OCI-LY7 (cell line): ENCODE data around the gene TCTN3. TPM values are rescaled to one million over a fixed set of nuclear protein-coding genes. Genes with fewer than 3 reads are reported as not detected.

Experiments
- BruUV-seq: library from RNA; stranded (reverse); fragments of 400-500 nt; replicated peaks from 2 replicates; lab custom pipeline; 2021; lab: Mats Ljungman, UMichigan
- CTCF ChIA-PET: fragments of 300-600 bp; sonication (Branson Sonifier 250); formaldehyde crosslinking; loops from one replicate; lab custom pipeline; 2022; ENCODE audit warnings: antibody characterized with exemption; ENCODE audit not compliant: unreplicated experiment; lab: Charles Lee
- POLR2A ChIA-PET: fragments of 300-600 bp; sonication (Branson Sonifier 250); formaldehyde crosslinking; loops from one replicate; lab custom pipeline; 2022; ENCODE audit warnings: antibody characterized with exemption; lab: Charles Lee
- DNase-seq: peaks from one replicate; pipeline ENCODE4 v3.0.0-alpha.2; 2015; ENCODE audit warnings: low spot score
- H2AFZ ChIP-seq: fragments of 200-600 bp; sonication (generic), shearing (Covaris generic); 2 replicates; pipeline ENCODE4 v1.6.1; 2014; ENCODE audit warnings: mild to moderate bottlenecking, antibody characterized with exemption, low read length, moderate library complexity
- H3K27ac ChIP-seq: fragments of 200-600 bp; sonication (generic); 2 replicates; pipeline ENCODE4 v1.5.1; 2014; ENCODE audit warnings: mixed run types, low read depth, mild to moderate bottlenecking, moderate library complexity, low read length, inconsistent platforms; ENCODE audit not compliant: poor library complexity, severe bottlenecking
- H3K36me3 ChIP-seq: fragments of 200-600 bp; sonication (generic); 2 replicates; pipeline ENCODE4 v1.6.1; 2014; ENCODE audit warnings: mild to moderate bottlenecking, antibody characterized with exemption, low read length, moderate library complexity, mixed read lengths; ENCODE audit not compliant: insufficient read depth
- H3K4me1 ChIP-seq: fragments of 200-600 bp; sonication (generic); 2 replicates; pipeline ENCODE4 v1.5.1; 2014; ENCODE audit warnings: mild to moderate bottlenecking, low read length; ENCODE audit not compliant: insufficient read depth, poor library complexity, severe bottlenecking
- H3K4me2 ChIP-seq: fragments of 200-600 bp; sonication (generic); 2 replicates; pipeline ENCODE4 v1.6.1; 2014; ENCODE audit warnings: mild to moderate bottlenecking, low read length
- H3K4me3 ChIP-seq: fragments of 200-600 bp; sonication (generic); 2 replicates; pipeline ENCODE4 v1.5.1; 2014; ENCODE audit warnings: mild to moderate bottlenecking, low read depth, low read length; ENCODE audit not compliant: poor library complexity, severe bottlenecking
- H3K79me2 ChIP-seq: fragments of 200-600 bp; sonication (generic); 2 replicates; pipeline ENCODE4 v1.6.1; 2016; ENCODE audit warnings: low read depth, mild to moderate bottlenecking, low read length, moderate library complexity, mixed read lengths; ENCODE audit not compliant: insufficient read depth
- H3K9me2 ChIP-seq: fragments of 200-600 bp; sonication (generic); 2 replicates; pipeline ENCODE4 v1.6.1; 2016; ENCODE audit warnings: mild to moderate bottlenecking, low read length, mixed read lengths; ENCODE audit not compliant: insufficient read depth
- H3K9me3 ChIP-seq: fragments of 200-600 bp; sonication (generic); 2 replicates; pipeline ENCODE4 v1.6.1; 2014; ENCODE audit warnings: mild to moderate bottlenecking, mixed run types, low read length, mixed read lengths
- H4K20me1 ChIP-seq: fragments of 200-600 bp; sonication (generic); 2 replicates; pipeline ENCODE4 v1.6.1; 2014; ENCODE audit warnings: mild to moderate bottlenecking, antibody characterized with exemption, low read length, moderate library complexity, mixed read lengths; ENCODE audit not compliant: insufficient read depth
- EZH2phosphoT487 ChIP-seq: fragments of 200-600 bp; sonication (generic); IDR thresholded peaks from 2 replicates; pipeline ENCODE4 v1.6.1; 2018; ENCODE audit warnings: low read depth, borderline replicate concordance, mild to moderate bottlenecking, mixed run types, antibody characterized with exemption, low read length, moderate library complexity, mixed read lengths
- intact Hi-C: fragments of 100-400 bp; cut with micrococcal nuclease; formaldehyde crosslinking; loops from one replicate; pipeline ENCODE4 v1.10.0; 2022; ENCODE audit not compliant: unreplicated experiment
- total RNA-seq, 2 experiments: library from RNA; depleted of rRNA in 1 of 2; stranded (reverse); fragments of >200 nt in 1 of 2; shearing (Covaris generic) in 1 of 2; gene quantifications; 2 replicates each; pipeline ENCODE4 v1.2.3, GENCODE V29; 2014 to 2022
- TF ChIP-seq, protein P1 (sequence below): fragments of 200-600 bp; sonication (generic); conservative IDR thresholded peaks from 2 replicates; pipeline ENCODE4 v1.5.1; 2014; ENCODE audit warnings: mild to moderate bottlenecking, antibody characterized with exemption, low read length, moderate library complexity, mixed read lengths

Gene TCTN3
- total RNA-seq, 2 experiments from 2014 or later: 10.4 to 14.4 TPM

DNA sequence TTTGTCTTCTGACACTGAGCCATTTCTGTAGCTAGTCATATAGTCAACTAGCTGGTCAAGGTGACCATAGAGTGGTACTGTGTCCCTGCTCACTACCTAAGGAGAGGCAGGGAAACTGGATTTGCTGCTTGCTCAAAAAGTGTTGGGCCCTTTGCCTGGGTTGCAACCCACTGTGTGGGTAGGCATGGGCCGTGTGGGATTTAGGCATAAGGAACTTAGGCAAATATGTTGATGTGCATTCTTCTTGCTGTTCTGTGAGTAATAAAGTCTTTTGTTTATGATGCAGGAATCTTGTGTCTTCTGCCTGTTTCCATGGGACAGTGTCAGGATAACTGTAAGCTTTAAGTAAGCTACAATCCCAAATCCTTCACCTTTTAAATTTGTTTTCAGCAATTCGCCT, 23.1 kb upstream of the TCTN3 start:
- Histone ChIP-seq H4K20me1 (no peaks in the 10 kb centered on the region), H3K79me2 (no peaks in the 10 kb centered on the region), H3K9me2 (no peaks in the 10 kb centered on the region), H3K36me3 (no peaks in the 10 kb centered on the region), H2AFZ (no peak overlapping the region), H3K4me2 (no peak overlapping the region), H3K4me1 (no peaks in the 10 kb centered on the region), H3K4me3 (no peak overlapping the region), H3K27ac (no peak overlapping the region), H3K9me3 (no peaks in the 10 kb centered on the region)
- no peak for DNase-seq
- TF ChIP-seq, protein P1, sequence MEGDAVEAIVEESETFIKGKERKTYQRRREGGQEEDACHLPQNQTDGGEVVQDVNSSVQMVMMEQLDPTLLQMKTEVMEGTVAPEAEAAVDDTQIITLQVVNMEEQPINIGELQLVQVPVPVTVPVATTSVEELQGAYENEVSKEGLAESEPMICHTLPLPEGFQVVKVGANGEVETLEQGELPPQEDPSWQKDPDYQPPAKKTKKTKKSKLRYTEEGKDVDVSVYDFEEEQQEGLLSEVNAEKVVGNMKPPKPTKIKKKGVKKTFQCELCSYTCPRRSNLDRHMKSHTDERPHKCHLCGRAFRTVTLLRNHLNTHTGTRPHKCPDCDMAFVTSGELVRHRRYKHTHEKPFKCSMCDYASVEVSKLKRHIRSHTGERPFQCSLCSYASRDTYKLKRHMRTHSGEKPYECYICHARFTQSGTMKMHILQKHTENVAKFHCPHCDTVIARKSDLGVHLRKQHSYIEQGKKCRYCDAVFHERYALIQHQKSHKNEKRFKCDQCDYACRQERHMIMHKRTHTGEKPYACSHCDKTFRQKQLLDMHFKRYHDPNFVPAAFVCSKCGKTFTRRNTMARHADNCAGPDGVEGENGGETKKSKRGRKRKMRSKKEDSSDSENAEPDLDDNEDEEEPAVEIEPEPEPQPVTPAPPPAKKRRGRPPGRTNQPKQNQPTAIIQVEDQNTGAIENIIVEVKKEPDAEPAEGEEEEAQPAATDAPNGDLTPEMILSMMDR: no peak
- TF ChIP-seq EZH2phosphoT487: no peak
- intact Hi-C loops: no loop called here
- POLR2A ChIA-PET: interaction anchor here (0.7 to 1.7 kb wide), 5 partner anchors 9 to 430 kb away, joined by 3 to 4 read pairs (median 4); no protein-coding TSS in a partner anchor
- CTCF ChIA-PET: no interaction called here
- no TSS peak for BruUV-seq

DNA sequence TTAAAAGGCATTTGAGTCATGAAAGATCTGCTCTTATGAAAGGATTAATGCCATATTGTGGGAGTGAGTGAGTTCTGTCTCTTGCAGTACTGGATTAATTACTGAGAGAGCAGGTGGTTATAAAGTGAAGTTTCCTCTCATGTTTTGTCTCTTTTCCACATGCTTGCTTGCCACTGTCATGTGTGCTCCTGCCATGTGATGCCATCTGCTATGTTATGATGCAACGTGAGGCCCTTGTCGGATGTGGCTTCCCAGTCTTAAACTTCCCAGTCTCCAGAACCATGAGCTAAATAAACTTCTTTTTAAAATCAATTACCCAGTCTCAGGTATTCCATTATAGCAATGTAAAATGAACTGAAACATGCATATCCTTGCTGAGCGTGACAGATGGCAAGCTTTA, 22.7 kb upstream of the TCTN3 start:
- Histone ChIP-seq H2AFZ (no peak overlapping the region), H3K4me2 (no peak overlapping the region), H3K4me1 (no peaks in the 10 kb centered on the region), H3K79me2 (no peaks in the 10 kb centered on the region), H3K4me3 (no peak overlapping the region), H3K27ac (no peak overlapping the region), H3K9me2 (no peaks in the 10 kb centered on the region), H3K36me3 (no peaks in the 10 kb centered on the region), H3K9me3 (no peaks in the 10 kb centered on the region), H4K20me1 (no peaks in the 10 kb centered on the region)
- CTCF ChIA-PET: no interaction called here
- TF ChIP-seq, protein P1: no peak
- TF ChIP-seq EZH2phosphoT487: no peak
- BruUV-seq: no TSS peak
- POLR2A ChIA-PET: interaction anchor here (0.7 to 1.7 kb wide), 4 partner anchors 9 to 430 kb away, joined by 3 to 4 read pairs (median 4); no protein-coding TSS in a partner anchor
- no peak for DNase-seq
- intact Hi-C loops: no loop called here

DNA sequence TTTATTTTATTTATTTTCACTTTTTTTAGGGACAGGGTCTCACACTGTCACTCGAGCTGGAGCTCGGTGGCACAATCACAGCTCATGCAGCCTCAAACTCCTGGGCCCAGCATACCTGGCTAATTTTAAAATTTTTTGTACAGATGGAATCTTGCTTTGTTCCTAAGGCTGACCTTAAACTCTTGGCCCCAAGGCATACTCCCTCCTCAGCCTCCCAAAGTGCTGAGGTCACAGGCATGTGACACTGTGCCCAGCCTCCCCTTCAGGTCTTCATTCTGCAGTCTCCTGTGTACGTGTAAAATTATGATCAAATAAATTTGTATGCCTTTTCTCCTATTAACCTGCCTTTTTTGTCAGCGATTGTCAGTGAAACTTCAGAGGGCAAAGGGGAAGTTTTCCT, 17.8 kb upstream of the TCTN3 start:
- no TSS peak for BruUV-seq
- Histone ChIP-seq H2AFZ (no peak overlapping the region), H3K79me2 (no peaks in the 10 kb centered on the region), H3K9me3 (no peaks in the 10 kb centered on the region), H3K4me3 (no peak overlapping the region), H3K4me1 (no peaks in the 10 kb centered on the region), H3K4me2 (no peak overlapping the region), H3K36me3 (no peaks in the 10 kb centered on the region), H3K9me2 (no peaks in the 10 kb centered on the region), H4K20me1 (no peaks in the 10 kb centered on the region), H3K27ac (no peak overlapping the region)
- ChIA-PET POLR2A (interaction anchor here (0.9 kb wide), 1 partner anchor 18 kb away, joined by 3 read pairs; no protein-coding TSS in a partner anchor), CTCF (no interaction called here)
- DNase-seq: no peak
- intact Hi-C loops: no loop called here
- no peak for TF ChIP-seq EZH2phosphoT487
- TF ChIP-seq, protein P1: no peak
